Astrocyte (in vitro differentiated cells and primary cell): ENCODE results near the gene NUBP2. TPM values are rescaled to one million over a fixed set of nuclear protein-coding genes. Genes with fewer than 3 reads are reported as not detected.
A peak's percentile ranks its signal among the peaks of the same experiment; 100 is the strongest.

Source experiments
- DNase-seq: peaks from one replicate; pipeline ENCODE4 v3.0.0-alpha.2; 2010; ENCODE audit warnings: low read depth
- FAIRE-seq: peaks from 2 replicates; lab custom pipeline; 2011; peaks lifted over from hg19 to GRCh38; lab: Jason Lieb, UNC
- H2AFZ ChIP-seq: 2 replicates; pipeline ENCODE4 v1.6.0; 2012; ENCODE audit warnings: low read depth, low read length, inconsistent platforms
- H3K27ac ChIP-seq: 2 replicates; pipeline ENCODE4 v1.5.1; 2011; ENCODE audit warnings: low read depth, low read length, inconsistent platforms
- H3K27me3 ChIP-seq: 2 replicates; pipeline ENCODE4 v1.6.0; 2011; ENCODE audit warnings: low read length, inconsistent platforms; ENCODE audit not compliant: insufficient read depth
- H3K36me3 ChIP-seq: 2 replicates; pipeline ENCODE4 v1.5.1; 2011; ENCODE audit warnings: low read length, inconsistent platforms; ENCODE audit not compliant: insufficient read depth
- H3K4me1 ChIP-seq: 2 replicates; pipeline ENCODE4 v1.5.1; 2011; ENCODE audit warnings: low read length, inconsistent platforms; ENCODE audit not compliant: insufficient read depth
- H3K4me2 ChIP-seq: 2 replicates; pipeline ENCODE4 v1.6.0; 2012; ENCODE audit warnings: low read length, inconsistent platforms
- H3K4me3 ChIP-seq: 2 replicates; pipeline ENCODE4 v1.5.1; 2011; ENCODE audit warnings: low read depth, mild to moderate bottlenecking, low read length, inconsistent platforms; ENCODE audit not compliant: insufficient read depth
- H3K79me2 ChIP-seq: 2 replicates; pipeline ENCODE4 v1.6.0; 2012; ENCODE audit warnings: mild to moderate bottlenecking, low read length, inconsistent platforms; ENCODE audit not compliant: insufficient read depth
- H3K9ac ChIP-seq: 2 replicates; pipeline ENCODE4 v1.6.0; 2012; ENCODE audit warnings: mild to moderate bottlenecking, low read length, inconsistent platforms
- H3K9me3 ChIP-seq: 2 replicates; pipeline ENCODE4 v1.5.1; 2012; ENCODE audit warnings: low read depth, mild to moderate bottlenecking, low read length, inconsistent platforms; ENCODE audit not compliant: insufficient read depth
- H4K20me1 ChIP-seq: 2 replicates; pipeline ENCODE4 v1.6.0; 2012; ENCODE audit warnings: low read length, inconsistent platforms; ENCODE audit not compliant: insufficient read depth
- H3K27ac Mint-ChIP-seq: one replicate; pipeline ENCODE4 v1.8.0; 2021; ENCODE audit warnings: mild to moderate bottlenecking, mixed read lengths; ENCODE audit not compliant: unreplicated experiment
- H3K27me3 Mint-ChIP-seq: one replicate; pipeline ENCODE4 v1.8.0; 2021; ENCODE audit warnings: low read depth, mixed read lengths; ENCODE audit not compliant: unreplicated experiment
- H3K36me3 Mint-ChIP-seq: one replicate; pipeline ENCODE4 v1.8.0; 2021; ENCODE audit warnings: low read depth, mixed read lengths; ENCODE audit not compliant: unreplicated experiment
- H3K4me1 Mint-ChIP-seq: one replicate; pipeline ENCODE4 v1.8.0; 2021; ENCODE audit warnings: low read depth, mixed read lengths; ENCODE audit not compliant: unreplicated experiment
- H3K4me3 Mint-ChIP-seq: one replicate; pipeline ENCODE4 v1.8.0; 2021; ENCODE audit warnings: mild to moderate bottlenecking, moderate library complexity, mixed read lengths; ENCODE audit not compliant: unreplicated experiment
- H3K9me3 Mint-ChIP-seq: one replicate; pipeline ENCODE4 v1.8.0; 2021; ENCODE audit warnings: mild to moderate bottlenecking, mixed read lengths; ENCODE audit not compliant: unreplicated experiment
- CTCF ChIP-seq: IDR thresholded peaks from 2 replicates; pipeline ENCODE4 v1.5.1; 2011; ENCODE audit warnings: low read depth, mild to moderate bottlenecking, inconsistent platforms, low read length, moderate library complexity; ENCODE audit not compliant: insufficient read depth
- EZH2 ChIP-seq: IDR thresholded peaks from 2 replicates; pipeline ENCODE4 v1.6.1; 2012; ENCODE audit warnings: mild to moderate bottlenecking, low read length, inconsistent platforms; ENCODE audit not compliant: insufficient read depth
- total RNA-seq: library from RNA; stranded (reverse); gene quantifications from 2 replicates; pipeline ENCODE4 v1.2.1, GENCODE V29; 2021

NUBP2 gene
- total RNA-seq, 1 donor from 2014 or later, result 41.4 TPM

DNA sequence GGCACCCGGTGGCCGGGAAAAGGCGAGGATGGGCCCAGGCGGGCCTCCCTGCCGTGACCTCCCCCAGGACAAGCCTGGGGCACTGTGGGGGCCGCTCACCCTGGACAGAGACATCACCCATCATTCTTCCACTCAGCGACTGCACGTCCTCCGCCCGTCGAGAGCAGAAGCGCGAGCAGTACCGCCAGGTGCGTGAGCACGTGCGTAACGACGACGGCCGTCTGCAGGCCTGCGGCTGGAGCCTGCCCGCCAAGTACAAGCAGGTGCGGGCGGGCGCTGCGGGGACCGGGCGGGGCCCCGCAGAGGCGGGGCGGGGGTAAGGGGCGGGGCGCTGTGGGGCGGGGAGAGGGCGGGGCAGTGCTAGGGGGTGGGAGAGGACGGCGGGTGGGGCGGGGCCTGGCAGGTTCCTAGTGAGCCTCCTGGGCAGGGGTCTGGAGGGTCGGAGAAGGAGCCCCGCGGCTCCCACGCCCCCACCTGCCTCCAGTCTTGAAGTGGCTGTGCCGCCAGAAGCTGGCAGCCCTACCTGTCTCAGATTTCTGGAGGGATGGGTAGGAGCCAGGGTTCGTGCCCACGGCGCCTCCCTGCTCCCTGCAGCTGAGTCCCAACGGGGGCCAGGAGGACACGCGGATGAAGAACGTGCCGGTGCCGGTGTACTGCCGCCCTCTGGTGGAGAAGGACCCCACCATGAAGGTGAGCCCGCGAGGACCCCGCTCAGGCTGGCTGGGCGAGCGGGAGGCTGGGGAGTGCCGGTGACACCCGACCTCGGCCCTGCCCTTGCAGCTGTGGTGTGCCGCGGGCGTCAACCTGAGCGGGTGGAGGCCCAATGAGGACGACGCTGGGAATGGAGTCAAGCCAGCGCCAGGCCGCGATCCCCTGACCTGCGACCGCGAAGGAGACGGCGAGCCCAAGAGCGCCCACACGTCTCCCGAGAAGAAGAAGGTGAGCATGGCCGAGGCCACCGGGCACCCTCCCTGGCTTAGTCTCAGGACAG is 18.9 kb upstream of the NUBP2 start:
- Histone ChIP-seq H4K20me1 (peaks cover 25% of the 10 kb centered on the region), H3K79me2 (no peaks in the 10 kb centered on the region), H3K4me1 (no peaks in the 10 kb centered on the region), H3K36me3 (peaks cover 2% of the 10 kb centered on the region), H3K9ac (no peak overlapping the region), H3K4me2 (no peak overlapping the region), H2AFZ (no peak overlapping the region), H3K4me3 (no peak overlapping the region), H3K27me3 (no peaks in the 10 kb centered on the region), H3K9me3 (no peaks in the 10 kb centered on the region), H3K27ac (no peak overlapping the region)
- TF ChIP-seq CTCF (peak; percentile 17), EZH2 (no peak)
- no peak overlapping the region for H3K4me3 Mint-ChIP-seq
- no peaks in the 10 kb centered on the region for H3K9me3 Mint-ChIP-seq
- H3K27me3 Mint-ChIP-seq, result no peaks in the 10 kb centered on the region
- FAIRE-seq (no peak), DNase-seq (no peak)
- H3K27ac Mint-ChIP-seq, result no peak overlapping the region
- peaks cover 4% of the 10 kb centered on the region for H3K36me3 Mint-ChIP-seq
- H3K4me1 Mint-ChIP-seq, result no peaks in the 10 kb centered on the region

DNA sequence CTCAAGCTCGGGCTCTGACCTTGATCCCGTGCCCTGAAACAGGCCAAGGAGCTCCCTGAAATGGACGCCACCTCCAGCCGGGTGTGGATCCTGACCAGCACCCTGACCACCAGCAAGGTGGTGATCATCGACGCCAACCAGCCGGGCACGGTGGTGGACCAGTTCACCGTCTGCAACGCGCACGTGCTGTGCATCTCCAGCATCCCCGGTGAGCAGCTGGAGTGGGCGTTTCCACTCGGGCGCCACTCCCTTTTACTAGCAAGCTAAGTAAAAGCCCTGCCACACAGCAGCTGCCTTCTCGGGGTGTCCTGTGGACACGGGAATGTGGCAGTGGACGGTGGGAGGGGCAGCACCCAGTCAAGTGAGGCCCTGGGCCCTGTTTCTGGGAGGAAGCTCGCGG is 17.8 kb upstream of the NUBP2 start:
- Histone ChIP-seq H3K4me1 (no peaks in the 10 kb centered on the region), H3K36me3 (peaks cover 2% of the 10 kb centered on the region), H2AFZ (no peak overlapping the region), H3K79me2 (no peaks in the 10 kb centered on the region), H3K27ac (no peak overlapping the region), H3K9me3 (no peaks in the 10 kb centered on the region), H3K4me3 (no peak overlapping the region), H3K4me2 (no peak overlapping the region), H4K20me1 (peaks cover 37% of the 10 kb centered on the region), H3K9ac (no peak overlapping the region), H3K27me3 (no peaks in the 10 kb centered on the region)
- no peaks in the 10 kb centered on the region for H3K27me3 Mint-ChIP-seq
- no peak for DNase-seq
- peaks cover 4% of the 10 kb centered on the region for H3K36me3 Mint-ChIP-seq
- no peaks in the 10 kb centered on the region for H3K9me3 Mint-ChIP-seq
- no peak for TF ChIP-seq CTCF
- no peak for TF ChIP-seq EZH2
- H3K4me1 Mint-ChIP-seq, result no peaks in the 10 kb centered on the region
- no peak overlapping the region for H3K27ac Mint-ChIP-seq
- H3K4me3 Mint-ChIP-seq, result no peak overlapping the region
- no peak for FAIRE-seq

GRCh38 chr16:1765826-1766225 is 16.9 kb upstream of the NUBP2 start:
- no peak overlapping the region for H3K27ac ChIP-seq
- no peaks in the 10 kb centered on the region for H3K36me3 ChIP-seq
- peaks cover 8% of the 10 kb centered on the region for H3K4me1 ChIP-seq
- TF ChIP-seq CTCF (no peak), EZH2 (no peak)
- H4K20me1 ChIP-seq, result peaks cover 44% of the 10 kb centered on the region
- no peaks in the 10 kb centered on the region for H3K79me2 ChIP-seq
- DNase-seq (no peak), FAIRE-seq (no peak)
- no peak overlapping the region for H2AFZ ChIP-seq
- H3K9me3 Mint-ChIP-seq, result no peaks in the 10 kb centered on the region
- no peak overlapping the region for H3K4me3 ChIP-seq
- no peaks in the 10 kb centered on the region for H3K9me3 ChIP-seq
- no peaks in the 10 kb centered on the region for H3K27me3 Mint-ChIP-seq
- no peak overlapping the region for H3K9ac ChIP-seq
- peaks cover 4% of the 10 kb centered on the region for H3K36me3 Mint-ChIP-seq
- no peaks in the 10 kb centered on the region for H3K27me3 ChIP-seq
- no peak overlapping the region for H3K4me3 Mint-ChIP-seq
- H3K27ac Mint-ChIP-seq, result no peak overlapping the region
- H3K4me2 ChIP-seq, result no peak overlapping the region
- H3K4me1 Mint-ChIP-seq, result peaks cover 2% of the 10 kb centered on the region
